Measurements from ENCODE around the gene AADAT.
"Not testable (repeated sequence)": the region's sequence is repeated elsewhere in the genome, so short reads cannot be mapped to it uniquely, and the experiment has no call there.

Gene AADAT

GRCh38 chr4:170049766-170050165 is 40.0 kb downstream of the AADAT start:
- no peak for TF ChIP-seq CTCF (IDR thresholded peaks at IDR 0.05; ENCODE audit: low read depth, low read length)
- H3K9me3 ChIP-seq (ENCODE audit: severe bottlenecking), result peaks cover 4% of the 10 kb centered on the region
- no peak overlapping the region for H3K27ac ChIP-seq
- H3K27me3 ChIP-seq (ENCODE audit: insufficient read depth, low read depth, severe bottlenecking), result no peaks in the 10 kb centered on the region
- H3K4me3 ChIP-seq (ENCODE audit: low read depth, low read length), result no peak overlapping the region
- no peak for DNase-seq
- no peaks in the 10 kb centered on the region for H3K36me3 ChIP-seq

GRCh38 chr4:170047771-170048354 is 41.9 kb downstream of the AADAT start:
- TF ChIP-seq CTCF (IDR thresholded peaks at IDR 0.05; ENCODE audit: low read depth, low read length), result peak; percentile 58
- Histone ChIP-seq H3K27me3 (ENCODE audit: insufficient read depth, low read depth, severe bottlenecking) (no peaks in the 10 kb centered on the region), H3K27ac (peak overlapping the region; percentile 43; the same call in 1 of the 2 replicates), H3K9me3 (ENCODE audit: severe bottlenecking) (peaks cover 4% of the 10 kb centered on the region), H3K4me3 (ENCODE audit: low read depth, low read length) (no peak overlapping the region), H3K36me3 (no peaks in the 10 kb centered on the region)
- DNase-seq, result peak; percentile 66

GRCh38 chr4:170046156-170046555 is 43.6 kb downstream of the AADAT start:
- not testable (repeated sequence) for H3K9me3 ChIP-seq (ENCODE audit: severe bottlenecking); H3K27ac ChIP-seq; H3K27me3 ChIP-seq (ENCODE audit: insufficient read depth, low read depth, severe bottlenecking); DNase-seq; H3K4me3 ChIP-seq (ENCODE audit: low read depth, low read length); H3K36me3 ChIP-seq

GRCh38 chr4:170040031-170040680 is 49.6 kb downstream of the AADAT start:
- TF ChIP-seq CTCF (IDR thresholded peaks at IDR 0.05; ENCODE audit: low read depth, low read length), result no peak
- H3K9me3 ChIP-seq (ENCODE audit: severe bottlenecking), result no peaks in the 10 kb centered on the region
- H3K4me3 ChIP-seq (ENCODE audit: low read depth, low read length), result no peak overlapping the region
- no peaks in the 10 kb centered on the region for H3K36me3 ChIP-seq
- no peak for DNase-seq
- H3K27ac ChIP-seq, result no peak overlapping the region
- no peaks in the 10 kb centered on the region for H3K27me3 ChIP-seq (ENCODE audit: insufficient read depth, low read depth, severe bottlenecking)

- Histone ChIP-seq H3K36me3 (no peaks in the 10 kb centered on the region), H3K9me3 (ENCODE audit: severe bottlenecking) (no peaks in the 10 kb centered on the region), H3K27me3 (ENCODE audit: insufficient read depth, low read depth, severe bottlenecking) (no peaks in the 10 kb centered on the region), H3K4me3 (ENCODE audit: low read depth, low read length) (no peak overlapping the region), H3K27ac (no peak overlapping the region)
- no peak for TF ChIP-seq CTCF (IDR thresholded peaks at IDR 0.05; ENCODE audit: low read depth, low read length)
- no peak for DNase-seq
These were observed 51.0 kb downstream of the AADAT start for GRCh38 chr4:170038769-170039168.

GRCh38 chr4:170038232-170038631 is 51.5 kb downstream of the AADAT start:
- Histone ChIP-seq H3K27ac (no peak overlapping the region), H3K36me3 (no peaks in the 10 kb centered on the region), H3K4me3 (ENCODE audit: low read depth, low read length) (no peak overlapping the region), H3K9me3 (ENCODE audit: severe bottlenecking) (no peaks in the 10 kb centered on the region), H3K27me3 (ENCODE audit: insufficient read depth, low read depth, severe bottlenecking) (no peaks in the 10 kb centered on the region)
- DNase-seq, result no peak
- TF ChIP-seq CTCF (IDR thresholded peaks at IDR 0.05; ENCODE audit: low read depth, low read length), result no peak
